Effector memory CD8-positive, alpha-beta T cell (primary cell): Measurements from ENCODE around the gene COA7.
A peak's percentile ranks its signal among the peaks of the same experiment; 100 is the strongest.

Experiments used
- ATAC-seq: fragments of 150-1000 bp; cut with Tn5 transposase; replicated peaks from 2 replicates; pipeline ENCODE4 v1.10.0; 2021; ENCODE audit warnings: mild to moderate bottlenecking, moderate library complexity
- DNase-seq, 3 experiments: peaks; one replicate each; pipeline ENCODE4 v3.0.0; 2021
- H3K27ac Mint-ChIP-seq, 2 donors: one replicate each; pipeline ENCODE4 v1.8.0; 2022; ENCODE audit warnings: mild to moderate bottlenecking in 2 of 2, mixed read lengths in 2 of 2, moderate library complexity in 2 of 2
- H3K27me3 Mint-ChIP-seq, 2 donors: one replicate each; pipeline ENCODE4 v1.8.0; 2022; ENCODE audit warnings: mixed read lengths in 2 of 2
- H3K36me3 Mint-ChIP-seq: one replicate; pipeline ENCODE4 v1.8.0; 2022; ENCODE audit warnings: mild to moderate bottlenecking, moderate library complexity, mixed read lengths; ENCODE audit not compliant: insufficient read depth
- H3K4me1 Mint-ChIP-seq, 2 donors: one replicate each; pipeline ENCODE4 v1.8.0; 2022; ENCODE audit warnings: low read depth in 2 of 2, mixed read lengths in 2 of 2
- H3K4me3 Mint-ChIP-seq, 2 donors: one replicate each; pipeline ENCODE4 v1.8.0; 2022; ENCODE audit warnings: mild to moderate bottlenecking in 2 of 2, mixed read lengths in 2 of 2, moderate library complexity in 2 of 2
- H3K9me3 Mint-ChIP-seq, 2 donors: one replicate each; pipeline ENCODE4 v1.8.0; 2022; ENCODE audit warnings: mixed read lengths in 2 of 2

Gene COA7

GRCh38 chr1:52657702-52658101 is 40.4 kb downstream of the COA7 start:
- H3K27ac Mint-ChIP-seq, result peak overlapping the region; percentile 53 to 76

DNA sequence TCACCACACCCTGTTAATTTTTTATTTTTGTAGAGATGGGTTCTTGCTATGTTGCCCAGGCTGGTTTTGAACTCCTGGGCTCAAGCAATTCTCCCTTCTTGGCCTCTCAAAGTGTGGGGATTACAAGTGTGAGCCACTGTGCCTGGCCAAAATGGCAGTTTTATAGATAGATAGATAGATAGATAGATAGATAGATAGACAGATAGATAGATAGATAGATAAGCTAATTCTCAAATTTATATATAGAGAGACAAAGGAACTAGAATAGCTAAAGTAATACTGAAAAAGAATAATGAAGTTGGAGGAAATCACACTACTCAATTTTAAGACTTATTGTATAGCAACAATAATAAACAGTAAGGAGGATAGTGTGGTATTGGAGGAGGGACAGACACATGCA is 44.1 kb downstream of the COA7 start:
- Mint-ChIP-seq H3K27ac (peak overlapping the region; percentile 76 to 77), H3K9me3 (no peaks in the 10 kb centered on the region), H3K36me3 (peaks cover 18% of the 10 kb centered on the region), H3K4me3 (no peak overlapping the region), H3K4me1 (peaks cover 9 to 16% of the 10 kb centered on the region in 2 donors), H3K27me3 (no peaks in the 10 kb centered on the region)
- DNase-seq (no peak), ATAC-seq (no peak)

More at GRCh38 chr1:52657702-52658101, 40.4 kb downstream of the COA7 start:
- Mint-ChIP-seq H3K4me1 (peaks cover 8 to 11% of the 10 kb centered on the region in 2 donors), H3K9me3 (no peaks in the 10 kb centered on the region), H3K36me3 (peaks cover 14% of the 10 kb centered on the region), H3K27me3 (no peaks in the 10 kb centered on the region), H3K4me3 (no peak overlapping the region)
- no peak for ATAC-seq
- no peak for DNase-seq

DNA sequence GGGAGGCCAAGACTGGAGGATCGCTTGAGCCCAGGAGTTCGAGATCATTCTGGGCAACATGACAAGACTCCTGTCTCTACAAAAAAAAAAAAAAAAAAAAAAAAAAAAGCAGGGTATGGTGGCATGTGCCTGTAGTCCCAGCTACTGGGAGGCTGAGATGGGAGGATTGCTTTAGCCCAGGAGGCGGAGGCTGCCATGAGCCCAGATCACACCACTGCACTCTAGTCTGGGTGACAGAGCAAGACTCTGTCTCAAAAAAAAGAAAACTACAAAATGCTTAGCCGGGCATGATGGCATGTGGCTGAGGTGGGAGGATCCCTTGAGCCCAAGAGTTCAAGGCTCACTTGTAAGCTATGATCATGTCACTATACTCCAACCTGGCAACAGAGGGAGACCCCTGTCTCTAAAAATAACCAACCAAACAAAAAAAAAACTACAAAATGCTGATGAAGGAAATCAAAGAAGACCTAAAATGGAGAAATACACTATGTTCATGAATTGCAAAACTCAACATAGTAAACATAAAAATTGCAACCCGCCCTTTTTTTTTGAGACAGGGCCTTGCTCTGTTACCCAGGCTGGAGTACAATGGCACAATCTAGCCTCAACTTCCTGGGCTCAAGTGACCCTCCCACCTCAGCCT is 44.8 kb downstream of the COA7 start:
- H3K27me3 Mint-ChIP-seq, result no peaks in the 10 kb centered on the region
- H3K9me3 Mint-ChIP-seq, result no peaks in the 10 kb centered on the region
- no peak overlapping the region for H3K4me3 Mint-ChIP-seq
- no peak for DNase-seq
- ATAC-seq, result no peak
- H3K4me1 Mint-ChIP-seq, result peaks cover 11 to 16% of the 10 kb centered on the region in 2 donors
- peaks cover 21% of the 10 kb centered on the region for H3K36me3 Mint-ChIP-seq
- H3K27ac Mint-ChIP-seq, result peak overlapping the region in 1 of 2 donors; percentile 77

GRCh38 chr1:52651904-52652303 is 46.2 kb downstream of the COA7 start:
- Mint-ChIP-seq H3K27me3 (no peaks in the 10 kb centered on the region), H3K27ac (peak overlapping the region; percentile 68 to 83), H3K9me3 (no peaks in the 10 kb centered on the region), H3K4me1 (peaks cover 7 to 16% of the 10 kb centered on the region in 2 donors), H3K4me3 (no peak overlapping the region), H3K36me3 (peaks cover 25% of the 10 kb centered on the region)
- no peak for ATAC-seq
- DNase-seq, result no peak

GRCh38 chr1:52645261-52645660 is 52.9 kb downstream of the COA7 start:
- H3K27me3 Mint-ChIP-seq, result no peaks in the 10 kb centered on the region
- H3K27ac Mint-ChIP-seq, result peak overlapping the region in 1 of 2 donors; percentile 83
- no peak for ATAC-seq
- H3K4me3 Mint-ChIP-seq, result no peak overlapping the region
- H3K4me1 Mint-ChIP-seq, result peaks cover 19 to 32% of the 10 kb centered on the region in 2 donors
- H3K9me3 Mint-ChIP-seq, result no peaks in the 10 kb centered on the region
- DNase-seq, result no peak
- H3K36me3 Mint-ChIP-seq, result peaks cover 32% of the 10 kb centered on the region

GRCh38 chr1:52641307-52641706 is 56.8 kb downstream of the COA7 start:
- DNase-seq (no peak), ATAC-seq (no peak)
- Mint-ChIP-seq H3K27ac (peak overlapping the region; percentile 44 to 79), H3K4me1 (peaks cover 42 to 55% of the 10 kb centered on the region in 2 donors), H3K27me3 (no peaks in the 10 kb centered on the region), H3K9me3 (no peaks in the 10 kb centered on the region), H3K36me3 (peaks cover 33% of the 10 kb centered on the region), H3K4me3 (peak overlapping the region; percentile 6 to 21)

- ATAC-seq (no peak), DNase-seq (no peak)
- peaks cover 31% of the 10 kb centered on the region for H3K36me3 Mint-ChIP-seq
- H3K27ac Mint-ChIP-seq, result peak overlapping the region; percentile 44 to 79
- H3K27me3 Mint-ChIP-seq, result no peaks in the 10 kb centered on the region
- H3K9me3 Mint-ChIP-seq, result no peaks in the 10 kb centered on the region
- H3K4me1 Mint-ChIP-seq, result peaks cover 42 to 59% of the 10 kb centered on the region in 2 donors
- no peak overlapping the region for H3K4me3 Mint-ChIP-seq
Observed at GRCh38 chr1:52640697-52641096, 57.5 kb downstream of the COA7 start.

DNA sequence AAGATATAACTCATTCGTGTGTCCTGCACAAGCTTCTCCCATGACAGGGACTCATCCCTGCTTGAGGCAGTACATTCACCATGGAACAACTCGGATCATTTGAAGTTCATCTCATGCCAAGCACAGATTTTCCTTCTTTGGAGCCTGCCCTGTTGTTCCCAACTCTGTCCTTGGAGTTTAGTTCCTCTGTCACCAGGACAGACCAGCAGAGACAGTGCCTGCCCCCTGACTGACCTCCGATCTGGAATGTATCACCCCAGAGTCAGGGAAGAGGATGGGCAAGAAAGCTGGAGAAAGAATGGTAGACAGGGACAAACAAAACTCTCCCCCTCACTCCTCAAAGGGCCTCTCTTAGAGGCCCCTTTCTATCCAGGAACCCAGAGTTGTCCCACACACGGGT is 60.2 kb downstream of the COA7 start:
- Mint-ChIP-seq H3K36me3 (peaks cover 35% of the 10 kb centered on the region), H3K4me3 (peak overlapping the region; percentile 73 to 80), H3K27me3 (no peaks in the 10 kb centered on the region), H3K4me1 (peaks cover 61 to 75% of the 10 kb centered on the region in 2 donors), H3K9me3 (no peaks in the 10 kb centered on the region), H3K27ac (peak overlapping the region; percentile 98 to 100)
- ATAC-seq (no peak), DNase-seq (no peak)

DNA sequence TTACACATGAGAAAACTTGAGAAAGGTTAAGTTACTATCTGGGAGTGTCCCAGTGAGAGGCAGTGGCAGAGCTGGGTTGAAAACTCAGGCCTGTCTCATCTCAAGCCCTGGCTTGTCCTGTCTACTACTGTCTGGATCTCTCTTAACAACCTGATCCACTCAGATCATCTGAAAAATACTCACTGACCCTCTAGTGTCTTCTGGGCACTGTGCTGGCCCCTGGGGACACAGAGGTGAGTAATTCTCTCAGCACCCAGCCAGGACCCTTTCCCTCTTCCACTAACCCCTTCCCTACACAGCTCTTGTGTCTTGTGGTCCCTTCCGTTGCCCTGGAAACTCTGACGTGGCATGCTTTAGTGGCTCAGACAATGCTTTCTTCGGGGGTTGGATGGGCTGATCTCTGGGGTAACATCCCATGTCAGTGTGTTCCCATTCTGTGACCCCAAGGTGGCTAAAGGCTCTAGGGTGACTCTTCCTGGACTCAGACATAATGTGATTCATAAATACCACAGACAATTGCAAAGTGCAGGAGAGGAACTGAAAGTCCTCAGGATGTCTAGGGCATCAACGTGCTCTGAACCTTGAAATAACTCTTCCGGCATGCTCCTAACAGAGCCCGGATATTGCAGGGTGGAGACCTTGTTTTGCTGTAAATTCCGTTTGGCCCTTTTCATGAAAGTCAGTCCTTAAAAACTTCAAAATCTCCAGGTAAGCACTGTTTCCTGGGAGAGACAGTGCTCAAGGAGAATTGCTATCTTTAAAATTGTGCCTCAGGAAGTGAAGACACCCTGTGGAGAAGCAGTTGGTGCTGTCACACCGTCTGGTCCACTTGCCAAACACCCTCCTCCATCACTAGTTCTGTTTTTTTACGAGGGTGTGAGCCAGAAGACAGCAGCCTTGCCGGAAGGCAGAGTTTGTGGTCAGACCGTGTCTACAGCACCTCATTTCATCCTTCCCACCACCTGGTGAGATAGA is 61.1 kb downstream of the COA7 start:
- peaks cover 63 to 75% of the 10 kb centered on the region in 2 donors for H3K4me1 Mint-ChIP-seq
- ATAC-seq (peak; percentile 72), DNase-seq (peak; percentile 66 to 71 (median 67))
- no peaks in the 10 kb centered on the region for H3K9me3 Mint-ChIP-seq
- H3K36me3 Mint-ChIP-seq, result peaks cover 36% of the 10 kb centered on the region
- H3K27ac Mint-ChIP-seq, result peak overlapping the region; percentile 98 to 100
- H3K4me3 Mint-ChIP-seq, result peak overlapping the region; percentile 73 to 80
- H3K27me3 Mint-ChIP-seq, result no peaks in the 10 kb centered on the region

DNA sequence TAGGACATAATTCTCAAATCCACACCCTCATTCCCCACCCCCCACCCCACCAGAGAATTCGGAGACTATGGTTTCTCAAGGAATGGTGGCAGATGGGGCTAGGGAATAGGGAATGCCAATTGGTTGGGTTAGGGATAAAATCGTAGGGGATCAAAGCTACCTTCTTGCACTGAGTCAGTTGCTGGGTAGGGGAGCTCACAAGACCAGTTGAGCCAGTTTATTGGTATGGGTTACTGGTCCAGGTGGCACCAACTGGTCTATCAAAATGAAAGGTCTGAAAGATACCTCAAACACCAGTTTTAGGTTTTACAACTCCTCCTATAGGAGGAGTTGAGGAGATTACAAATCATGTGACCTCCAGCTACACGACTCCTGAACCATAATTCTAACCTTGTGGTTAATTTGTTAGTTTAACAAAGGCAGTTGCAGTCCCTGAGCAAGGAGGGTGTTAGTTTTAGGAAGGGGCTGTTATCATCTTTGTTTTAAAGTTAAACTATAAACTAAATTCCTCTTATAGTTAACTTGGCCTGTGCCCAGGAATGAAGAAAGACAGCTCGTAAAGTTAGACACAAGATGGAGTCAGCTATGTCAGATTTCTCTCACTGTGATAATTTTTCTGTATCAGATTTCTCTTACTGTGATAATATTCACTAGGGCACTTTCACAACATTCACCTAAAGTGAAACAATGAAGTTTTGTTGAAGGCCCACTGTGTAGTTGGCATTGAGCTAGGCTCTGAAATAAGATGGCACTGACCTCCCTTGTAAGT is 62.6 kb downstream of the COA7 start:
- Mint-ChIP-seq H3K9me3 (no peaks in the 10 kb centered on the region), H3K27ac (peak overlapping the region; percentile 98 to 100), H3K27me3 (no peaks in the 10 kb centered on the region), H3K36me3 (peaks cover 41% of the 10 kb centered on the region), H3K4me1 (peaks cover 61 to 74% of the 10 kb centered on the region in 2 donors), H3K4me3 (peak overlapping the region; percentile 84 to 85)
- DNase-seq (no peak), ATAC-seq (peak; percentile 11)
